22Rv1 (cell line): ENCODE results near the gene TGFB2.

Experiments used
- ZFX ChIP-seq: fragments of 450-650 bp; IDR thresholded peaks from 2 replicates; pipeline ENCODE4 v1.6.1; 2017; ENCODE audit warnings: antibody characterized with exemption, borderline replicate concordance
- TF ChIP-seq, protein P1 (sequence below): fragments of 450-650 bp; IDR thresholded peaks from 2 replicates; pipeline ENCODE4 v1.5.1; 2017; ENCODE audit warnings: mild to moderate bottlenecking

DNA sequence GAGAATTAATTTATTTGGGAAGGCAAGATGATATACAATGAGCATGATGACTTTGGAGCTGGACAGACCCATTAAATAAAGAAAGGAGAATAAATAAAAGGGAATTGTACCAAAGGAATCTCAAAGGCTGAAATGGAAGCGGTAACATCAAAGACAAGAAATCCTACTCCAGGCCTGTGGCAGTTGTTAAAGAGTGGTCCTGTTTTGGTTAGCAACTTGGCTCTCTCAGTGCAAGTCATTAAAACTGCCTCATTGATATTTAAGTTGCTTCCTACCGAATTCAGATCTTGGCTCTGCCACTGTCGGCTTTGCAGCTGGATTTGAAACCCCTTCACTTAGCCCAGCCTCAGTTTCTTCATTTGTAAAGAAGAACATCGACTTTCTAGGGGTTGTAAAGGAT, 10.1 kb downstream of the TGFB2 start:
- TF ChIP-seq, protein P1, sequence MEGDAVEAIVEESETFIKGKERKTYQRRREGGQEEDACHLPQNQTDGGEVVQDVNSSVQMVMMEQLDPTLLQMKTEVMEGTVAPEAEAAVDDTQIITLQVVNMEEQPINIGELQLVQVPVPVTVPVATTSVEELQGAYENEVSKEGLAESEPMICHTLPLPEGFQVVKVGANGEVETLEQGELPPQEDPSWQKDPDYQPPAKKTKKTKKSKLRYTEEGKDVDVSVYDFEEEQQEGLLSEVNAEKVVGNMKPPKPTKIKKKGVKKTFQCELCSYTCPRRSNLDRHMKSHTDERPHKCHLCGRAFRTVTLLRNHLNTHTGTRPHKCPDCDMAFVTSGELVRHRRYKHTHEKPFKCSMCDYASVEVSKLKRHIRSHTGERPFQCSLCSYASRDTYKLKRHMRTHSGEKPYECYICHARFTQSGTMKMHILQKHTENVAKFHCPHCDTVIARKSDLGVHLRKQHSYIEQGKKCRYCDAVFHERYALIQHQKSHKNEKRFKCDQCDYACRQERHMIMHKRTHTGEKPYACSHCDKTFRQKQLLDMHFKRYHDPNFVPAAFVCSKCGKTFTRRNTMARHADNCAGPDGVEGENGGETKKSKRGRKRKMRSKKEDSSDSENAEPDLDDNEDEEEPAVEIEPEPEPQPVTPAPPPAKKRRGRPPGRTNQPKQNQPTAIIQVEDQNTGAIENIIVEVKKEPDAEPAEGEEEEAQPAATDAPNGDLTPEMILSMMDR, result no peak
- no peak for TF ChIP-seq ZFX
